Astrocyte of the spinal cord (primary cell): Measurements from ENCODE around the gene RBM47.
A peak's percentile ranks its signal among the peaks of the same experiment; 100 is the strongest.

ENCODE experiments used
- DNase-seq: peaks from one replicate; pipeline ENCODE4 v3.0.0; 2011; ENCODE audit warnings: low read depth, low spot score
- H3K4me3 ChIP-seq: 2 replicates; pipeline ENCODE4 v1.5.1; 2011; ENCODE audit warnings: low read depth, mild to moderate bottlenecking, low read length, moderate library complexity
- CTCF ChIP-seq: IDR thresholded peaks from 2 replicates; pipeline ENCODE4 v1.5.1; 2012; ENCODE audit warnings: low read depth, mild to moderate bottlenecking, low read length, inconsistent platforms
- in situ Hi-C: cut with HindIII; loops from 2 replicates; pipeline ENCODE4 v1.10.0; 2017; ENCODE audit warnings: low sequenced_read_pairs

Gene RBM47

GRCh38 chr4:40629401-40630334 lies at the start of gene RBM47:
RBM47 (minus strand) TSS chr4:40629864; CDS start chr4:40438893, 190,971 bp downstream.
- peak; percentile 57 for DNase-seq
- H3K4me3 ChIP-seq = peak within 1 kb of the TSS; percentile 70
- TF ChIP-seq CTCF = peak; percentile 0
- in situ Hi-C loops = no loop called here

- DNase-seq = no peak
- no peak overlapping the region for H3K4me3 ChIP-seq
- in situ Hi-C loops = no loop called here
- TF ChIP-seq CTCF = no peak
Observed at GRCh38 chr4:40678421-40678820, 48.8 kb upstream of the RBM47 start.

GRCh38 chr4:40675166-40675565 lies 45.5 kb upstream of the RBM47 start:
- no peak for DNase-seq
- no peak for TF ChIP-seq CTCF
- in situ Hi-C loops = no loop called here
- no peak overlapping the region for H3K4me3 ChIP-seq

GRCh38 chr4:40672528-40673522 lies 43.2 kb upstream of the RBM47 start:
- no peak overlapping the region for H3K4me3 ChIP-seq
- in situ Hi-C loops = no loop called here
- TF ChIP-seq CTCF = no peak
- DNase-seq = peak; percentile 99

- DNase-seq = no peak
- no peak overlapping the region for H3K4me3 ChIP-seq
- in situ Hi-C loops = no loop called here
- TF ChIP-seq CTCF = no peak
Observed at GRCh38 chr4:40669504-40669903, 39.8 kb upstream of the RBM47 start.

- TF ChIP-seq CTCF = no peak
- in situ Hi-C loops = no loop called here
- no peak overlapping the region for H3K4me3 ChIP-seq
- DNase-seq = no peak
Observed at GRCh38 chr4:40665842-40666241, 36.2 kb upstream of the RBM47 start.
